Measurements from ENCODE around the gene LCE1E. TPM values are rescaled to one million over a fixed set of nuclear protein-coding genes. Genes with fewer than 3 reads are reported as not detected.

Gene LCE1E
- total and polyA plus RNA-seq, 2 donors (not counting 3 experiments of a cell fraction or from before 2014, with no cell fraction given): not detected

DNA sequence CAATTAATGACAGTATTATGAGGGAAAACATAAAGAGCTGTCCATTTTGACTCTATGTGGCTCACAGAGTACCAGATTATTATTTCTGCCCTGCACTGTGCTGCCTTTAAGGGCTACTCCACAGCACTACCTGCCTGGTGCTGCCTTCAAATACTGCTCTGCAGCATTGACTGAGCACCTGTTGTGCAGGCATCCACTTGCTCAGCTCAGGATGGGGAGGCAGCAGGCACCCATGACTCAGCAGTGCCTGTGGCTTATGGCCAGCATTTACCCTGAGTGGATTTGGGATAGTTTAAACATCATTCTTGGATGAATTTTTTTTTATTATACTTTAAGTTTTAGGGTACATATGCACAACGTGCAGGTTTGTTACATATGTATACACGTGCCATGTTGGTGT, 29.2 kb upstream of the LCE1E start:
- TF ChIP-seq, protein P1, sequence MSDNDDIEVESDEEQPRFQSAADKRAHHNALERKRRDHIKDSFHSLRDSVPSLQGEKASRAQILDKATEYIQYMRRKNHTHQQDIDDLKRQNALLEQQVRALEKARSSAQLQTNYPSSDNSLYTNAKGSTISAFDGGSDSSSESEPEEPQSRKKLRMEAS (IDR thresholded peaks at IDR 0.05; ENCODE audit: insufficient read depth, insufficient read length): no peak
- TF ChIP-seq EZH2 (IDR thresholded peaks at IDR 0.05; ENCODE audit: borderline replicate concordance, low read depth, low read length, severe bottlenecking): no peak
- no peak for TF ChIP-seq MYC (IDR thresholded peaks at IDR 0.05; ENCODE audit: low read depth, low read length)
- no peak for TF ChIP-seq JUN (IDR thresholded peaks at IDR 0.05; ENCODE audit: borderline replicate concordance, insufficient read depth, insufficient read length, low read depth)
- TF ChIP-seq, protein P2, sequence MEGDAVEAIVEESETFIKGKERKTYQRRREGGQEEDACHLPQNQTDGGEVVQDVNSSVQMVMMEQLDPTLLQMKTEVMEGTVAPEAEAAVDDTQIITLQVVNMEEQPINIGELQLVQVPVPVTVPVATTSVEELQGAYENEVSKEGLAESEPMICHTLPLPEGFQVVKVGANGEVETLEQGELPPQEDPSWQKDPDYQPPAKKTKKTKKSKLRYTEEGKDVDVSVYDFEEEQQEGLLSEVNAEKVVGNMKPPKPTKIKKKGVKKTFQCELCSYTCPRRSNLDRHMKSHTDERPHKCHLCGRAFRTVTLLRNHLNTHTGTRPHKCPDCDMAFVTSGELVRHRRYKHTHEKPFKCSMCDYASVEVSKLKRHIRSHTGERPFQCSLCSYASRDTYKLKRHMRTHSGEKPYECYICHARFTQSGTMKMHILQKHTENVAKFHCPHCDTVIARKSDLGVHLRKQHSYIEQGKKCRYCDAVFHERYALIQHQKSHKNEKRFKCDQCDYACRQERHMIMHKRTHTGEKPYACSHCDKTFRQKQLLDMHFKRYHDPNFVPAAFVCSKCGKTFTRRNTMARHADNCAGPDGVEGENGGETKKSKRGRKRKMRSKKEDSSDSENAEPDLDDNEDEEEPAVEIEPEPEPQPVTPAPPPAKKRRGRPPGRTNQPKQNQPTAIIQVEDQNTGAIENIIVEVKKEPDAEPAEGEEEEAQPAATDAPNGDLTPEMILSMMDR (IDR thresholded peaks at IDR 0.05; ENCODE audit: extremely low read depth in 1 of 2, insufficient read depth in 1 of 2, low read depth in 1 of 2, low read length in 2 of 2): no peak
- TF ChIP-seq FOS (IDR thresholded peaks at IDR 0.05; ENCODE audit: borderline replicate concordance, insufficient read depth, low read length): no peak
- no peak for TF ChIP-seq POLR2AphosphoS5 (IDR thresholded peaks at IDR 0.05; ENCODE audit: insufficient read depth, low read depth, low read length)
- no peak for TF ChIP-seq GATA2 (IDR thresholded peaks at IDR 0.05; ENCODE audit: insufficient read depth, insufficient read length, low read depth, low read length)
- TF ChIP-seq POLR2A (IDR thresholded peaks at IDR 0.05; ENCODE audit: low read depth, low read length): no peak
- Histone ChIP-seq H3K9me1 (replicated peaks; ENCODE audit: control insufficient read depth, extremely low read depth, insufficient read depth, low read length) (no peaks in the 10 kb centered on the region), H3K9me3 (replicated peaks; ENCODE audit: control insufficient read depth, insufficient read depth, low read length) (no peaks in the 10 kb centered on the region), H3K36me3 (ENCODE audit: control insufficient read depth in 2 of 2, extremely low read depth in 1 of 2, insufficient read depth in 2 of 2, low read length in 2 of 2) (no peaks in the 10 kb centered on the region), H3K4me3 (replicated peaks in 1 of 3; ENCODE audit: insufficient read depth in 1 of 3, low read depth in 1 of 3, low read length in 3 of 3) (no peak overlapping the region), H3K27ac (ENCODE audit: insufficient read depth, low read depth, low read length) (no peak overlapping the region), H3K4me1 (ENCODE audit: control insufficient read depth, extremely low read depth, insufficient read depth, low read length) (no peaks in the 10 kb centered on the region), H3K4me2 (ENCODE audit: insufficient read depth, low read length) (no peak overlapping the region), H3K79me2 (ENCODE audit: control insufficient read depth, insufficient read depth, low read length) (no peaks in the 10 kb centered on the region), H2AFZ (ENCODE audit: low read depth, low read length) (no peak overlapping the region), H3K27me3 (ENCODE audit: control insufficient read depth in 2 of 2, insufficient read depth in 2 of 2, low read length in 2 of 2) (no peaks in the 10 kb centered on the region), H3K9ac (replicated peaks; ENCODE audit: extremely low read depth, insufficient read depth, low read length) (no peak overlapping the region), H4K20me1 (replicated peaks; ENCODE audit: control insufficient read depth, extremely low read depth, insufficient read depth, low read length) (no peaks in the 10 kb centered on the region)
- POLR2A ChIA-PET: no interaction called here
- CTCF ChIA-PET: no interaction called here
- FAIRE-seq: no peak
- dilution Hi-C loops (cut with MboI; ENCODE audit: extremely low pct_ligation_motif_present, low sequenced_read_pairs): no loop called here
- intact Hi-C loops (cut with micrococcal nuclease): no loop called here
- DNase-seq (ENCODE audit: low read depth, low spot score): no peak
- BruUV-seq (replicated peaks): no TSS peak

Measured in endothelial cell of umbilical vein (primary cell).